Activated naive CD4-positive, alpha-beta T cell treated with anti-CD3 and anti-CD28 coated beads for 36 hours (primary cell): ENCODE results near the gene NR4A1. TPM values are rescaled to one million over a fixed set of nuclear protein-coding genes. Genes with fewer than 3 reads are reported as not detected.

Experiments used
- CTCF ChIA-PET: fragments of 350-600 bp; sonication (Branson Sonifier 250); formaldehyde crosslinking; loops from one replicate; lab custom pipeline; 2021; ENCODE audit warnings: antibody characterized with exemption; lab: Charles Lee
- DNase-seq: peaks from one replicate; pipeline ENCODE4 v3.0.0-alpha.2; 2020
- H3K27ac Mint-ChIP-seq: one replicate; pipeline ENCODE4 v1.8.0; 2021; ENCODE audit warnings: mild to moderate bottlenecking, mixed read lengths
- H3K27me3 Mint-ChIP-seq: one replicate; pipeline ENCODE4 v1.8.0; 2021; ENCODE audit warnings: low read depth, mixed read lengths
- H3K36me3 Mint-ChIP-seq: one replicate; pipeline ENCODE4 v1.8.0; 2021; ENCODE audit warnings: low read depth, mixed read lengths
- H3K4me1 Mint-ChIP-seq: one replicate; pipeline ENCODE4 v1.8.0; 2021; ENCODE audit warnings: low read depth, mixed read lengths
- H3K4me3 Mint-ChIP-seq: one replicate; pipeline ENCODE4 v1.8.0; 2021; ENCODE audit warnings: mild to moderate bottlenecking, moderate library complexity, mixed read lengths
- H3K9me3 Mint-ChIP-seq: one replicate; pipeline ENCODE4 v1.8.0; 2021; ENCODE audit warnings: mixed read lengths
- intact Hi-C: fragments of 100-400 bp; cut with micrococcal nuclease; formaldehyde crosslinking; loops from one replicate; pipeline ENCODE4 v1.15.1; 2023
- total RNA-seq, 2 experiments: library from RNA; stranded (reverse); gene quantifications; one replicate each; pipeline ENCODE4 v1.2.3, GENCODE V29; 2021

Gene NR4A1
- total RNA-seq, 2 experiments from 2014 or later, result 64.2 to 64.8 TPM

DNA sequence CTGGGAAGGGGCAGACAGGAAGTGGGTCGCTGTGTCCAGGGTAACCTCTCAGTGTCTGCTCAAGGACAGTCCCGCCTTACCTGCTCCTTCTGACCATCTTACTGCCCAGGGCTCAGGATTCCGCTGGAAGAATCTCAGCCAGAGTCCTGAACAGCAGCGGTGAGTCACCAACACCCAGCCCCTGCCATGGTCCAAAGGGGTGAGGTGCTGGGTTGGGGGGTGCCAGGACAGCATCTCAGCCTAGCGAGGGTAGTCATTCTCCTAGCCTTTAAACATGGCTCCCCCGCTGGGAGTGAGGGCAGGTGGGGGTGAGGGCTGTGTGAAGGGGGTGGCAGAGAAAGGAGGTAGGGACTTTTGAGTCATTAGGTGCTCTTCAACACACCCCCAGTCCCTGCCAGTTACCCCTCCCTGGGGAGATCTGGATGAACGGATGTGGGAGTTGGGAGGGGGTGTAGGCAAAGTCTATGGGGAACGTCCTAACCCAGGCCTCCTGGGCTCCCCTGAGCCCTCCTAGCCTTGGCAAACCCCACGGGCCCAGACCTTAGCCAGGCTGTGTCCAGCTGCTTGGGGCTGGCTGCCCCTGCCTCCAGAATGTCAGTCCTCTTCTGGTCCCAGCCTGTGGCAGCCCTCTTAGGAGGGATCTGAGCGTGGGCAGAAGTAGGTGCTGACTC, 42.0 kb upstream of the NR4A1 start:
- Mint-ChIP-seq H3K27ac (no peak overlapping the region), H3K27me3 (peaks cover 3% of the 10 kb centered on the region), H3K4me1 (peaks cover 17% of the 10 kb centered on the region), H3K9me3 (no peaks in the 10 kb centered on the region), H3K4me3 (no peak overlapping the region), H3K36me3 (peaks cover 7% of the 10 kb centered on the region)
- intact Hi-C loops, result no loop called here
- CTCF ChIA-PET, result interaction anchor here (1.3 to 11.9 kb wide), 2 partner anchors 13 to 16 kb away, joined by 5 to 319 read pairs; no protein-coding TSS in a partner anchor
- no peak for DNase-seq

DNA sequence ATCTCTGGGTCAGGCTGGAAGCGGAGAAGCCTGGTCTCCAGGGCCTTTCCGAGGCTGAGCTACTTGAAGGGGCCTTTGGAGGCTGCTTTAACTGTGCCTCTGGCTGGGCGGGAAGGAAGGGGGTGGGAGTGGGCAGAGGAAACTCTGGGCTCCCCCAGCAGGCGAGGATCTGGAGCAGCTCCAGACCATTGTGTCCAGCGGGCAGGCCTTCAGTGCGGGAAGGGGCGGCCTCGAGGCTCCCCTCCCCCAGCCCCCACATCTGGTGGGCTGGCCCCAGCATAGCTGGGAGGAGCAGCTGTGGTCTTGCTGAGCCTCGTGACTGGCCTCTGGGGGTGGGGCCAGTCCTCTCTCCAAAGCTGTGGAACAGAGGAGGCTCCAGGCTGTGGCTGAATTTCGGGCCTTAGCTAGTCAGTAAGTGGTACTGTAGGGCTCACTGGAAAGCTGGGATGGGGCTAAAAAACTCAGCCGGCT, 41.1 kb upstream of the NR4A1 start:
- Mint-ChIP-seq H3K4me3 (no peak overlapping the region), H3K27me3 (peaks cover 3% of the 10 kb centered on the region), H3K27ac (no peak overlapping the region), H3K36me3 (peaks cover 7% of the 10 kb centered on the region), H3K9me3 (no peaks in the 10 kb centered on the region), H3K4me1 (peaks cover 17% of the 10 kb centered on the region)
- intact Hi-C loops, result no loop called here
- CTCF ChIA-PET, result interaction anchor here (0.6 to 11.9 kb wide), 3 partner anchors 12 to 59 kb away, joined by 3 to 319 read pairs (median 5); no protein-coding TSS in a partner anchor
- DNase-seq, result no peak

DNA sequence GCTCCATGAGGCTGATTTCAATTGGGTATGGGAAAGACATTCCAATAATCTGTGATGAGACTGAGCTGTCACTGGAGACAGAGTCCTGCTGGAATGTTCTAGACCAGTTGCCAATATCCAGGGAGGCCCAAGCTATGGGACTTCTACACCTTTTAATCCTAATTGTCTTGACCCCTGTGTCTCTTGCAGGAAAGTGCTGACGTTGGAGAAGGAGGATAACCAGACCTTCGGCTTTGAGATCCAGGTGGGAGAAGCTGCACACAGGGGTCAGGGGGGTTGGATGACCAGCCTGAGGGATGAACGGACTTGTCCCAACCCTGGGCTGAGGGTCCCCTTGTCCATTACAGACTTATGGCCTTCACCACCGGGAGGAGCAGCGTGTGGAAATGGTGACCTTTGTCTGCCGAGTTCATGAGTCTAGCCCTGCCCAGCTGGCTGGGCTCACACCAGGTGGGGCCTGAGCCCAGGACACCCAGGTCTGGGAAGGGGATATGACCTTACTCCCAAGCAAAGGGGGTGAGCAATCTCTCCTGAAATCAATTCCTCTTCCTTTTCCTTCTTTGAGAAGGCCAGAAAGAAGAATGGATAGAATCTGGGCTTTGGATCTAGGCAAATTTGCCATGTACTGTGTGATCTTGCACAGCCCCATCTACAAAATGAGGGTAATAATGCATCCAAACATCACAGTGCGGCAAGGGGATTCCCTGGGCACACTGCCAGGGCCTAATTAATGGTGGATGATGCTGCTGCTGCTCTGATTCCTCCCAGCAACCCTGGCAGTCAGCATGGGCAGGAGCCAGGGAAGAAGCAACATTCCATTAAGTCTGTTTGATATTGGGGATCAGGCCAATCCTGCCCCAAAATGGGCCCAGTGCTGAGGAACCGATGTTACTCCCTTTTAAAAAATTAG, 40.3 kb upstream of the NR4A1 start:
- Mint-ChIP-seq H3K27me3 (peaks cover 3% of the 10 kb centered on the region), H3K27ac (no peak overlapping the region), H3K36me3 (peaks cover 7% of the 10 kb centered on the region), H3K9me3 (no peaks in the 10 kb centered on the region), H3K4me1 (peaks cover 15% of the 10 kb centered on the region), H3K4me3 (no peak overlapping the region)
- intact Hi-C loops, result no loop called here
- CTCF ChIA-PET, result interaction anchor here (0.6 to 11.9 kb wide), 2 partner anchors 11 to 58 kb away, joined by 3 to 319 read pairs; no protein-coding TSS in a partner anchor
- DNase-seq, result no peak

DNA sequence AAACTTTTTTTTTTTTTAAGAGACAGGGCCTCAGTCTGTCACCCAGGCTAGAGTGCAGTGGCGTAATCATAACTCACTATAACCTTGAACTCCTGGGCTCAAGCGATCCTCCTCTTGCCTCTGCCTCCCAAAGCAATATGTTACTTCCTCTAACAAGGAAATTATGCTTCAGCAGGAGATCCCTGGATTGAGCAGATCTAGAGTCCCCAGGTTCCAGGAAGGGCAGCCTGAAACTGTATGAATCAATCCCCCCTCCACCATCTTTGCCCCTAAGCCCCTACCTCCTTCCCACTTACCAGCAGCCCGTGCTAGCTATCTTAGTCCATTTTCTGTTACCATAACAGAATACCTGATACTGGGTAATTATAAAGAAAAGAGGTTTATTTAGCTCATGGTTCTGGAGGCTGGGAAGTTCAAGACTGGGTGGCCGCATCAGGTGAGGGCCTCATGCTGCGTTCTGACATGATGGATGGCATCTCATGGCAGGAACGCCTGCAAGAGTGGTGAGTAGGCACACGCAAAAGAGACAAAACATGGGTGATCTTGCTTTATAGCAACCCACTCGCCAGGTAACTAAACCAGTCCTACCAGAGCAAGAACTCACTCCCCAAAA, 39.5 kb upstream of the NR4A1 start:
- CTCF ChIA-PET, result interaction anchor here (11.9 kb wide), 1 partner anchor 11 kb away, joined by 319 read pairs; no protein-coding TSS in a partner anchor
- no peak overlapping the region for H3K27ac Mint-ChIP-seq
- no peak for DNase-seq

DNA sequence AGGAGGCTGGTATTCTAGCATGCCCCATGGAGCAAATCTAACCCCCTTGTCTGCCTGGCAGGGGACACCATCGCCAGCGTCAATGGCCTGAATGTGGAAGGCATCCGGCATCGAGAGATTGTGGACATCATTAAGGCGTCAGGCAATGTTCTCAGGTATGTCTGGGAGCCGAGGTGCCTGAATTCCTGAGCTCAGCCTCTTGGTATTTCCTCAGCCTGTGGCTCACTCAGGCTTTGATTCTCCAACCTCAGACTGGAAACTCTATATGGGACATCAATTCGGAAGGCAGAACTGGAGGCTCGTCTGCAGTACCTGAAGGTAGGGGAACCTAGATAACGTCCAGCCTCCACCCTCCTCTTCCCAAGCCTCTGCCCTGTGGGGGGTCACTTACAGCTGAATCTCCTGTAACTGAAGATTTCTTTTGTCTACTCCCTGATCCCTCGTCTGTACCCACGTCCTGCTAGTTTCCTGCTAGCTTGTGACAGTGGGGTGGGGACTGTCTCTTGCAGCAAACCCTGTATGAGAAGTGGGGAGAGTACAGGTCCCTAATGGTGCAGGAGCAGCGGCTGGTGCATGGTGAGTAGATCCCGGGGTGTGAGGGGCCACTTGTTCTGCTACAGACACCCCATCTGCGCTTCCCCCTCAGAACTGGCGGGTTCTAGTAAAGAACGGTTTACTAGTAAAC, 37.5 kb upstream of the NR4A1 start:
- Mint-ChIP-seq H3K27me3 (no peaks in the 10 kb centered on the region), H3K4me1 (peaks cover 1% of the 10 kb centered on the region), H3K9me3 (no peaks in the 10 kb centered on the region), H3K27ac (no peak overlapping the region), H3K36me3 (peaks cover 7% of the 10 kb centered on the region), H3K4me3 (no peak overlapping the region)
- CTCF ChIA-PET, result interaction anchor here (0.9 to 11.9 kb wide), 2 partner anchors 9 to 20 kb away, joined by 3 to 319 read pairs; no protein-coding TSS in a partner anchor
- intact Hi-C loops, result no loop called here
- no peak for DNase-seq

More for the DNA sequence above, 39.5 kb upstream of the NR4A1 start:
- intact Hi-C loops, result no loop called here
- Mint-ChIP-seq H3K4me1 (peaks cover 9% of the 10 kb centered on the region), H3K4me3 (no peak overlapping the region), H3K27me3 (no peaks in the 10 kb centered on the region), H3K9me3 (no peaks in the 10 kb centered on the region), H3K36me3 (peaks cover 7% of the 10 kb centered on the region)

DNA sequence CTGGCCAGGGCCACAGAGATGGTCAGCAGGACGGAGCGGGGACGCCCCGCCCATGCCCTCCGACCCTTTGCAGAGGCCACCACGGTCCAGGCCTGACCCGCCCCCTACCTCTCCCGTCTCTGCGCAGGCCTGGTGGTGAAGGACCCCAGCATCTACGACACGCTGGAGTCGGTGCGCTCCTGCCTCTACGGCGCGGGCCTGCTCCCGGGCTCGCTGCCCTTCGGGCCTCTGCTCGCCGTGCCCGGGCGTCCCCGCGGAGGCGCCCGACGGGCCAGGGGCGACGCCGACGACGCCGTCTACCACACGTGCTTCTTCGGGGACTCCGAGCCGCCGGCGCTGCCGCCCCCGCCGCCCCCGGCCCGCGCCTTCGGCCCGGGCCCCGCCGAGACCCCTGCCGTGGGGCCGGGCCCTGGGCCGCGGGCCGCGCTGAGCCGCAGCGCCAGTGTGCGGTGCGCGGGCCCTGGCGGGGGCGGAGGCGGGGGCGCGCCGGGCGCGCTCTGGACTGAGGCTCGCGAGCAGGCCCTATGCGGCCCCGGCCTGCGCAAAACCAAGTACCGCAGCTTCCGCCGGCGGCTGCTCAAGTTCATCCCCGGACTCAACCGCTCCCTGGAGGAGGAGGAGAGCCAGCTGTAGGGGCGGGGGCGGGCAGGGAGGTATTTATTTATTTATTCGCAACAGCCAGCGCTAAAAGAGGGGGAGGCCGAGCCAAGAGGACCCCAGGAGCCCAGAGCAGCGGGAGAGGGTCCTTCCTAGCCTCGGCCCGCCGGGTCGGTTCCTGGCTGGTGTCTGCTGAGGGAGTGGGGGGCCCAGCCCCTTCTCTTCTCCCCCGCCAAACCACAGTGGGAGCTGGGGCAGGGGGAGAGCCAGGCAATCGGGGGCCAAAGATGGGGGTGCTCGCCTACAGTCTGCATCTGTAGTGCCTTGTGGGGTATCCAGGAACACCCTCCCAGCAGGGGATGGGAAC, 36.4 kb upstream of the NR4A1 start:
- no peak for DNase-seq
- intact Hi-C loops, result no loop called here
- CTCF ChIA-PET, result interaction anchor here (0.9 to 11.9 kb wide), 3 partner anchors 7 to 21 kb away, joined by 3 to 319 read pairs (median 3); no protein-coding TSS in a partner anchor
- Mint-ChIP-seq H3K36me3 (peaks cover 7% of the 10 kb centered on the region), H3K27ac (no peak overlapping the region), H3K9me3 (no peaks in the 10 kb centered on the region), H3K27me3 (no peaks in the 10 kb centered on the region), H3K4me3 (no peak overlapping the region), H3K4me1 (no peaks in the 10 kb centered on the region)

DNA sequence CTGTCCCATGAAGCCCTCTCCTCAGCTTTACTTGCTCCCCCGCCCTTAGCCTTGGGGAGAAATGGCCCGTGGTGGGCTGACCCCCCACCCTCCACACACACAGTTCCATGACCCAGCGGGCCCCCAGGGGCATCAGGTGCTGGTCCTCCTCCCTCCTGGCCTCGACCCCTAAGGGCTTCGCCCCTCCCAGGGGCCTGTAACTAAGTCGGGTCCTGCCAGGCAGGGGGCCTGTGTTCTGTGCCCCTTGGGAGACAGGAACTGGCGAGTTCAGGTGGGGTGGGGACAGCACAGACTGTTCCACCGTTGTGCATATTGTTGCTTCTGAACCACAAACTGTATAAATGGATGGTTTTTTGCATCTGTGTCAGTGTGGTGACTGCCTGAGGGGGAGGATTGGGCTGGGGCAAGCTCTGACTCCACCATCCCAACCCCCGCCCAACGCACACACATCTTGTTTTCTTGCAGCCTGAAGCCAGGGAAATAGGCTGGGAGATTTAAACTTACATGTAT, 35.7 kb upstream of the NR4A1 start:
- no peak overlapping the region for H3K27ac Mint-ChIP-seq
- no peak for DNase-seq
- no peaks in the 10 kb centered on the region for H3K27me3 Mint-ChIP-seq
- CTCF ChIA-PET, result interaction anchor here (1.6 kb wide), 1 partner anchor 11 kb away, joined by 3 read pairs; no protein-coding TSS in a partner anchor
- intact Hi-C loops, result no loop called here
- peaks cover 7% of the 10 kb centered on the region for H3K36me3 Mint-ChIP-seq
- peaks cover 7% of the 10 kb centered on the region for H3K4me1 Mint-ChIP-seq
- H3K9me3 Mint-ChIP-seq, result no peaks in the 10 kb centered on the region
- H3K4me3 Mint-ChIP-seq, result no peak overlapping the region

DNA sequence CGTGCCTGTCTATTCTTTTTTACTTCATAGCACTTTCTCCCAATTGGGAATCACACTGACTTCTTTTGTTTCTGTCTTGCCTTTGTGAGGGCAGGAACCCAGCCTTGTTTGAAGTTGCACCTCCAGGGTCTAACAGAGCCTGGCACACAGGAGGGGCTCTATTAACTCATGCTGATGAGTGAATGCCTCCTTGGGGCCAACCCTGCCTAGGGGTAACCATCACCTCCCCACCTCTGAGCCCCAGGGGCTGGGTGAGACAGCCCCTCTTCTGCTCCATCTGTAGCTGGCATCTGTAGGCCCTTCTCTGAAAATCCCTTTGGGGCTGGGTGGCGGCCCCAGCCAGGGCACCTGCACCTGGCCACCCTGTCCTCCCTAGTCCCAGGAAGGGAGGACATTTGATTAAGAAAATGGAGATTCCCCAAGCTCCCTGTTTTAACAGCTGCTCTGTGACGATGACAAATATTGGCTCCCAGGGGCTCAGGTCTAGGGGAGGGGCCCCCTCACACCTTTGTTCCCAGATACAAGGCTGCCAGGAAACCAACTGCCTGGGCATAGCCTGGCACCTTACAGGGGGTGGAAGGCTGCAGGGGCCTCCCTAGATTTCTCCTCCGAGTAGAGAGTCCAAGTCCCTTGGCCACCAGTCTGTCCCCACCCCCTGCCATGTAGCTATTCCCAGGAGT, 32.7 kb upstream of the NR4A1 start:
- Mint-ChIP-seq H3K27ac (no peak overlapping the region), H3K4me3 (no peak overlapping the region), H3K9me3 (no peaks in the 10 kb centered on the region), H3K36me3 (peaks cover 1% of the 10 kb centered on the region), H3K4me1 (peaks cover 17% of the 10 kb centered on the region), H3K27me3 (no peaks in the 10 kb centered on the region)
- DNase-seq, result no peak
- CTCF ChIA-PET, result interaction anchor here (11.0 to 11.2 kb wide), 2 partner anchors 10 to 26 kb away, joined by 312 to 319 read pairs; partner anchors contain the start of gene TAMALIN
- intact Hi-C loops, result no loop called here

DNA sequence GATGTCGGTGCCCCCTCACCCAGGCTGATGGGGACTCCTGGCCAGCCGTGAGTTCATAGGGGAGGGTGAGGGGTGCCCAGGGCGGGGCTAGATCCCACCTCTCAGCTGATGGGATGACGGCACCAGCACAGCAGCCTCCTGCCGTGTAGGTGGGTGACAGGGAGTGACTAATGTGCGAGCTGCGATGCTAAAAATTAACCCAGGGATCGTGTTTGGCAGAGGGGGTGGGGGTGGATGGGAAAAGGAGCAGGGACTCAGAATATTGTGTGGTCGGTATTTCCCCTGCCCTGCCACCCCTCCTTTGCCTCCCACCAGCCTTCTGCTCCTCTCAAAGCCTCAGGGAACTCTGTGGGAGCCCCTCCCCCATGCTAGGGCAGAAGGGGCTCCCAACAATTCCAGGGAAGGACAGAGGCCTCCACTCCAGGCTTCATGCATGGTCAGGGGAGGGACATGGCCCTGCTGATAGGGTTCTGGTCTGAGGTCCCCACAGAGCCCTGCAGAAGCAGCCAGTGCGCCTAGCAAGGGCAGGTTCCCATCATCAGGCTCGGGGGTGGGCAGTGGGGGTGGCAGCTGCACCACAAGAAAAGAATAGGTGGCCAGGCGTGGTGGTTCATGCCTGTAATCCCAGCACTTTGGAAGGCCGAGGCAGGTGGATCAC, 32.0 kb upstream of the NR4A1 start:
- intact Hi-C loops, result no loop called here
- CTCF ChIA-PET, result interaction anchor here (1.0 to 11.2 kb wide), 6 partner anchors 11 to 65 kb away, joined by 3 to 319 read pairs (median 158); partner anchors contain the start of genes SMIM41 and TAMALIN
- H3K27ac Mint-ChIP-seq, result no peak overlapping the region
- H3K36me3 Mint-ChIP-seq, result no peaks in the 10 kb centered on the region
- no peaks in the 10 kb centered on the region for H3K27me3 Mint-ChIP-seq
- peaks cover 21% of the 10 kb centered on the region for H3K4me1 Mint-ChIP-seq
- H3K9me3 Mint-ChIP-seq, result no peaks in the 10 kb centered on the region
- DNase-seq, result no peak
- no peak overlapping the region for H3K4me3 Mint-ChIP-seq
